Dendritic cell treated with granulocyte-macrophage colony-stimulating factor and Interleukin-4, amounts not matched to agents 40 ng/mL and 50 ng/mL, for 4 days (primary cell): ENCODE measurements around the gene HNRNPR.
"Not testable (repeated sequence)": the region's sequence is repeated elsewhere in the genome, so short reads cannot be mapped to it uniquely, and the experiment has no call there.

Source experiments
- H3K27ac Mint-ChIP-seq: one replicate; pipeline ENCODE4 v1.8.0; 2022; ENCODE audit warnings: mild to moderate bottlenecking, mixed read lengths
- H3K27me3 Mint-ChIP-seq: one replicate; pipeline ENCODE4 v1.8.0; 2022; ENCODE audit warnings: mild to moderate bottlenecking, mixed read lengths
- H3K36me3 Mint-ChIP-seq: one replicate; pipeline ENCODE4 v1.8.0; 2022; ENCODE audit warnings: low read depth, mixed read lengths
- H3K4me1 Mint-ChIP-seq: one replicate; pipeline ENCODE4 v1.8.0; 2022; ENCODE audit warnings: low read depth, mixed read lengths
- H3K4me3 Mint-ChIP-seq: one replicate; pipeline ENCODE4 v1.8.0; 2022; ENCODE audit warnings: mild to moderate bottlenecking, moderate library complexity, mixed read lengths
- H3K9me3 Mint-ChIP-seq: one replicate; pipeline ENCODE4 v1.8.0; 2022; ENCODE audit warnings: mixed read lengths
- intact Hi-C: fragments of 100-400 bp; cut with micrococcal nuclease; formaldehyde crosslinking; loops from one replicate; pipeline ENCODE4 v1.15.0; 2022

HNRNPR gene

GRCh38 chr1:23344111-23344986 lies at the start of gene HNRNPR:
TSS of gene HNRNPR (minus strand) at chr1:23344284. CDS start at chr1:23341008, 3,276 bp downstream.
- Mint-ChIP-seq H3K36me3 (peaks cover 17% of the 10 kb centered on the region), H3K27me3 (no peaks in the 10 kb centered on the region), H3K4me3 (peak within 1 kb of the TSS; percentile 88), H3K4me1 (peaks cover 42% of the 10 kb centered on the region), H3K9me3 (no peaks in the 10 kb centered on the region), H3K27ac (peak within 1 kb of the TSS; percentile 97)
- intact Hi-C loops = loop anchor here (1.0 to 2.0 kb wide), 2 partner anchors 24 to 58 kb away; no protein-coding TSS in a partner anchor

GRCh38 chr1:23393706-23394105 lies 49.6 kb upstream of the HNRNPR start:
- H3K9me3 Mint-ChIP-seq = no peaks in the 10 kb centered on the region
- no peak overlapping the region for H3K27ac Mint-ChIP-seq
- H3K4me3 Mint-ChIP-seq = no peak overlapping the region
- peaks cover 22% of the 10 kb centered on the region for H3K27me3 Mint-ChIP-seq
- H3K36me3 Mint-ChIP-seq = no peaks in the 10 kb centered on the region
- intact Hi-C loops = no loop called here
- H3K4me1 Mint-ChIP-seq = peaks cover 18% of the 10 kb centered on the region

GRCh38 chr1:23392125-23392855 lies 48.2 kb upstream of the HNRNPR start:
- Mint-ChIP-seq H3K4me3 (no peak overlapping the region), H3K9me3 (no peaks in the 10 kb centered on the region), H3K27ac (no peak overlapping the region), H3K36me3 (no peaks in the 10 kb centered on the region), H3K27me3 (peaks cover 19% of the 10 kb centered on the region), H3K4me1 (peaks cover 18% of the 10 kb centered on the region)
- intact Hi-C loops = no loop called here

- Mint-ChIP-seq H3K4me1 (peaks cover 20% of the 10 kb centered on the region), H3K27ac (no peak overlapping the region), H3K4me3 (no peak overlapping the region), H3K36me3 (no peaks in the 10 kb centered on the region), H3K27me3 (peaks cover 22% of the 10 kb centered on the region), H3K9me3 (no peaks in the 10 kb centered on the region)
- intact Hi-C loops = no loop called here
Measured at GRCh38 chr1:23389837-23390321, 45.8 kb upstream of the HNRNPR start.

- intact Hi-C loops = no loop called here
- peaks cover 31% of the 10 kb centered on the region for H3K27me3 Mint-ChIP-seq
- H3K36me3 Mint-ChIP-seq = no peaks in the 10 kb centered on the region
- H3K4me1 Mint-ChIP-seq = peaks cover 29% of the 10 kb centered on the region
- no peaks in the 10 kb centered on the region for H3K9me3 Mint-ChIP-seq
- no peak overlapping the region for H3K4me3 Mint-ChIP-seq
- H3K27ac Mint-ChIP-seq = no peak overlapping the region
Measured at GRCh38 chr1:23387494-23387893, 43.4 kb upstream of the HNRNPR start.

GRCh38 chr1:23385119-23385621 lies 41.1 kb upstream of the HNRNPR start:
- intact Hi-C loops = no loop called here
- Mint-ChIP-seq H3K9me3 (no peaks in the 10 kb centered on the region), H3K27me3 (peaks cover 47% of the 10 kb centered on the region), H3K4me1 (peaks cover 36% of the 10 kb centered on the region), H3K36me3 (no peaks in the 10 kb centered on the region), H3K4me3 (no peak overlapping the region), H3K27ac (no peak overlapping the region)

GRCh38 chr1:23384312-23385058 lies 40.4 kb upstream of the HNRNPR start:
- intact Hi-C loops = no loop called here
- H3K27ac Mint-ChIP-seq = no peak overlapping the region
- peaks cover 32% of the 10 kb centered on the region for H3K4me1 Mint-ChIP-seq
- H3K4me3 Mint-ChIP-seq = no peak overlapping the region
- no peaks in the 10 kb centered on the region for H3K9me3 Mint-ChIP-seq
- peaks cover 49% of the 10 kb centered on the region for H3K27me3 Mint-ChIP-seq
- no peaks in the 10 kb centered on the region for H3K36me3 Mint-ChIP-seq

GRCh38 chr1:23383577-23384311 lies 39.7 kb upstream of the HNRNPR start:
- no peaks in the 10 kb centered on the region for H3K36me3 Mint-ChIP-seq
- H3K9me3 Mint-ChIP-seq = no peaks in the 10 kb centered on the region
- peaks cover 49% of the 10 kb centered on the region for H3K27me3 Mint-ChIP-seq
- H3K4me1 Mint-ChIP-seq = peaks cover 32% of the 10 kb centered on the region
- no peak overlapping the region for H3K4me3 Mint-ChIP-seq
- intact Hi-C loops = no loop called here
- no peak overlapping the region for H3K27ac Mint-ChIP-seq

GRCh38 chr1:23381233-23381885 lies 37.3 kb upstream of the HNRNPR start:
- Mint-ChIP-seq H3K4me3 (no peak overlapping the region), H3K27me3 (peaks cover 42% of the 10 kb centered on the region), H3K36me3 (no peaks in the 10 kb centered on the region), H3K4me1 (peaks cover 42% of the 10 kb centered on the region), H3K9me3 (no peaks in the 10 kb centered on the region), H3K27ac (no peak overlapping the region)
- intact Hi-C loops = no loop called here

GRCh38 chr1:23380719-23381118 lies 36.6 kb upstream of the HNRNPR start:
- Mint-ChIP-seq H3K4me1 (peaks cover 42% of the 10 kb centered on the region), H3K9me3 (no peaks in the 10 kb centered on the region), H3K36me3 (no peaks in the 10 kb centered on the region), H3K4me3 (no peak overlapping the region), H3K27me3 (peaks cover 42% of the 10 kb centered on the region), H3K27ac (no peak overlapping the region)
- intact Hi-C loops = no loop called here

GRCh38 chr1:23380236-23380635 lies 36.2 kb upstream of the HNRNPR start:
- H3K4me3 Mint-ChIP-seq = not testable (repeated sequence)

GRCh38 chr1:23376890-23377811 lies 33.1 kb upstream of the HNRNPR start:
- no peak overlapping the region for H3K4me3 Mint-ChIP-seq
- intact Hi-C loops = no loop called here
- H3K9me3 Mint-ChIP-seq = no peaks in the 10 kb centered on the region
- H3K27me3 Mint-ChIP-seq = peaks cover 37% of the 10 kb centered on the region
- H3K27ac Mint-ChIP-seq = no peak overlapping the region
- H3K4me1 Mint-ChIP-seq = peaks cover 27% of the 10 kb centered on the region
- no peaks in the 10 kb centered on the region for H3K36me3 Mint-ChIP-seq

More at GRCh38 chr1:23380236-23380635, 36.2 kb upstream of the HNRNPR start:
- H3K36me3 Mint-ChIP-seq, H3K9me3 Mint-ChIP-seq, intact Hi-C loops, H3K27ac Mint-ChIP-seq: not testable (repeated sequence)
- Mint-ChIP-seq H3K27me3 (peaks cover 45% of the 10 kb centered on the region), H3K4me1 (peaks cover 42% of the 10 kb centered on the region)
